Measurements from ENCODE around the gene RCC2.
"Not testable (repeated sequence)": the region's sequence is repeated elsewhere in the genome, so short reads cannot be mapped to it uniquely, and the experiment has no call there.

The RCC2 gene

GRCh38 chr1:17472814-17473213, 33.3 kb upstream of the RCC2 start:
- no peak overlapping the region for H3K4me3 ChIP-seq (replicated peaks; ENCODE audit: low read depth, low read length)
- DNase-seq (ENCODE audit: extremely low read depth, low read depth) = no peak
- no peak for TF ChIP-seq CTCF (IDR thresholded peaks at IDR 0.05; ENCODE audit: low read depth, low read length, missing control alignments)

GRCh38 chr1:17471393-17471792, 31.9 kb upstream of the RCC2 start:
- no peak overlapping the region for H3K4me3 ChIP-seq (replicated peaks; ENCODE audit: low read depth, low read length)
- no peak for DNase-seq (ENCODE audit: extremely low read depth, low read depth)
- no peak for TF ChIP-seq CTCF (IDR thresholded peaks at IDR 0.05; ENCODE audit: low read depth, low read length, missing control alignments)

- H3K4me3 ChIP-seq (replicated peaks; ENCODE audit: low read depth, low read length) = no peak overlapping the region
- TF ChIP-seq CTCF (IDR thresholded peaks at IDR 0.05; ENCODE audit: low read depth, low read length, missing control alignments) = no peak
- no peak for DNase-seq (ENCODE audit: extremely low read depth, low read depth)
Measured at GRCh38 chr1:17470021-17470799, 30.7 kb upstream of the RCC2 start.

- not testable (repeated sequence) for DNase-seq (ENCODE audit: extremely low read depth, low read depth); H3K4me3 ChIP-seq (replicated peaks; ENCODE audit: low read depth, low read length)
Measured at GRCh38 chr1:17468357-17469265, 29.1 kb upstream of the RCC2 start.

- TF ChIP-seq CTCF (IDR thresholded peaks at IDR 0.05; ENCODE audit: low read depth, low read length, missing control alignments) = no peak
- no peak for DNase-seq (ENCODE audit: extremely low read depth, low read depth)
- H3K4me3 ChIP-seq (replicated peaks; ENCODE audit: low read depth, low read length) = no peak overlapping the region
Measured at GRCh38 chr1:17466359-17466758, 26.9 kb upstream of the RCC2 start.

GRCh38 chr1:17465228-17465627, 25.8 kb upstream of the RCC2 start:
- no peak overlapping the region for H3K4me3 ChIP-seq (replicated peaks; ENCODE audit: low read depth, low read length)
- TF ChIP-seq CTCF (IDR thresholded peaks at IDR 0.05; ENCODE audit: low read depth, low read length, missing control alignments) = no peak
- no peak for DNase-seq (ENCODE audit: extremely low read depth, low read depth)

- H3K4me3 ChIP-seq (replicated peaks; ENCODE audit: low read depth, low read length) = no peak overlapping the region
- DNase-seq (ENCODE audit: extremely low read depth, low read depth) = no peak
- TF ChIP-seq CTCF (IDR thresholded peaks at IDR 0.05; ENCODE audit: low read depth, low read length, missing control alignments) = no peak
Measured at GRCh38 chr1:17463991-17464390, 24.5 kb upstream of the RCC2 start.

Data from HFF-Myc (cell line).